HEK293 (cell line): Measurements from ENCODE around the gene TH.

Experiments used
- CTCF ChIP-seq: fragments of 450-650 bp; formaldehyde crosslinking; IDR thresholded peaks from 2 replicates; pipeline ENCODE4 v1.5.1; 2016; ENCODE audit warnings: missing biosample characterization, missing genetic modification characterization
- KLF9 ChIP-seq: fragments of 450-650 bp; formaldehyde crosslinking; IDR thresholded peaks from 2 replicates; pipeline ENCODE4 v1.5.1; 2016; ENCODE audit warnings: missing biosample characterization, missing genetic modification characterization, low read depth
- RBAK ChIP-seq: fragments of 450-650 bp; formaldehyde crosslinking; IDR thresholded peaks from 2 replicates; pipeline ENCODE4 v1.5.1; 2016; ENCODE audit warnings: missing biosample characterization, missing genetic modification characterization
- REST ChIP-seq: fragments of 450-650 bp; formaldehyde crosslinking; IDR thresholded peaks from 2 replicates; pipeline ENCODE4 v1.5.1; 2016; ENCODE audit warnings: missing biosample characterization, missing genetic modification characterization
- ZBTB11 ChIP-seq: fragments of 450-650 bp; formaldehyde crosslinking; conservative IDR thresholded peaks from 2 replicates; pipeline ENCODE4 v1.5.1; 2016; ENCODE audit warnings: low read depth, missing biosample characterization, missing genetic modification characterization
- ZFP41 ChIP-seq: fragments of 450-650 bp; formaldehyde crosslinking; IDR thresholded peaks from 2 replicates; pipeline ENCODE4 v1.5.1; 2016; ENCODE audit warnings: missing biosample characterization, missing genetic modification characterization, borderline replicate concordance
- ZNF214 ChIP-seq: fragments of 450-650 bp; formaldehyde crosslinking; IDR thresholded peaks from 2 replicates; pipeline ENCODE4 v1.5.1; 2017; ENCODE audit warnings: missing biosample characterization, mild to moderate bottlenecking, missing genetic modification characterization, borderline replicate concordance
- ZNF302 ChIP-seq: fragments of 450-650 bp; formaldehyde crosslinking; IDR thresholded peaks from 2 replicates; pipeline ENCODE4 v1.5.1; 2016; ENCODE audit warnings: missing biosample characterization, missing genetic modification characterization, low read depth
- ZNF362 ChIP-seq: fragments of 450-650 bp; formaldehyde crosslinking; IDR thresholded peaks from 2 replicates; pipeline ENCODE4 v1.5.1; 2016; ENCODE audit warnings: missing biosample characterization, missing genetic modification characterization
- TF ChIP-seq, protein P1 (sequence below): fragments of 450-650 bp; formaldehyde crosslinking; IDR thresholded peaks from 2 replicates; pipeline ENCODE4 v1.5.1; 2016; ENCODE audit warnings: missing biosample characterization, missing genetic modification characterization, borderline replicate concordance

DNA sequence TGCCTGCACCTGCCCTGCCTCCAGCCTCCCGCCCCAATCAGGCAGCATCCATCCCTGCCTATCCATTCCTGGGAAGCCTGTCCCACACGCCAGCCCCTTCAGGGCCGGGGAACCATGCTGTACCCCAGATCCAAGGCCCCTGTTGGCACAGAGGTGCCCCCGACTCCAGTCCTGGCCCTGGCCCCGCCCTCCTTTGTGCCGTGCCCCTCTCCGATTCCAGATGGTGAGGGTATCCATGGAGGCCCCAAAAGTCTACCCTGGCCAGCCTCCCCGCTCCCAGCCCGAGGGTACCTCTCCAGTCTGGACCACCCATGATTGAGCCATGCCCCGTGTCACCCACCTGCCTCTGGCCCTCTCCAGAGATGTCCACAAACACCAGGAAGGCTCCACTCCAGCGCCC is 2.7 kb upstream of the TH start:
- TF ChIP-seq CTCF (tag by site-specific recombination) = no peak
- TF ChIP-seq KLF9 = no peak
- TF ChIP-seq REST (tag by site-specific recombination) = no peak
- TF ChIP-seq ZNF214 (tag by site-specific recombination) = no peak
- TF ChIP-seq ZNF362 = no peak
- TF ChIP-seq ZFP41 (tag by site-specific recombination) = no peak
- no peak for TF ChIP-seq ZNF302 (tag by site-specific recombination)
- no peak for TF ChIP-seq RBAK
- TF ChIP-seq, protein P1, sequence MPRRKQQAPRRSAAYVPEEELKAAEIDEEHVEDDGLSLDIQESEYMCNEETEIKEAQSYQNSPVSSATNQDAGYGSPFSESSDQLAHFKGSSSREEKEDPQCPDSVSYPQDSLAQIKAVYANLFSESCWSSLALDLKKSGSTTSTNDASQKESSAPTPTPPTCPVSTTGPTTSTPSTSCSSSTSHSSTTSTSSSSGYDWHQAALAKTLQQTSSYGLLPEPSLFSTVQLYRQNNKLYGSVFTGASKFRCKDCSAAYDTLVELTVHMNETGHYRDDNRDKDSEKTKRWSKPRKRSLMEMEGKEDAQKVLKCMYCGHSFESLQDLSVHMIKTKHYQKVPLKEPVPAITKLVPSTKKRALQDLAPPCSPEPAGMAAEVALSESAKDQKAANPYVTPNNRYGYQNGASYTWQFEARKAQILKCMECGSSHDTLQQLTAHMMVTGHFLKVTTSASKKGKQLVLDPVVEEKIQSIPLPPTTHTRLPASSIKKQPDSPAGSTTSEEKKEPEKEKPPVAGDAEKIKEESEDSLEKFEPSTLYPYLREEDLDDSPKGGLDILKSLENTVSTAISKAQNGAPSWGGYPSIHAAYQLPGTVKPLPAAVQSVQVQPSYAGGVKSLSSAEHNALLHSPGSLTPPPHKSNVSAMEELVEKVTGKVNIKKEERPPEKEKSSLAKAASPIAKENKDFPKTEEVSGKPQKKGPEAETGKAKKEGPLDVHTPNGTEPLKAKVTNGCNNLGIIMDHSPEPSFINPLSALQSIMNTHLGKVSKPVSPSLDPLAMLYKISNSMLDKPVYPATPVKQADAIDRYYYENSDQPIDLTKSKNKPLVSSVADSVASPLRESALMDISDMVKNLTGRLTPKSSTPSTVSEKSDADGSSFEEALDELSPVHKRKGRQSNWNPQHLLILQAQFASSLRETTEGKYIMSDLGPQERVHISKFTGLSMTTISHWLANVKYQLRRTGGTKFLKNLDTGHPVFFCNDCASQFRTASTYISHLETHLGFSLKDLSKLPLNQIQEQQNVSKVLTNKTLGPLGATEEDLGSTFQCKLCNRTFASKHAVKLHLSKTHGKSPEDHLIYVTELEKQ (tag by site-specific recombination) = no peak
- TF ChIP-seq ZBTB11 (tag by site-specific recombination) = no peak
